NCI-H128 (cell line): Measurements from ENCODE around the gene ATP6V1G2.
A peak's percentile ranks its signal among the peaks of the same experiment; 100 is the strongest.
"Not testable (repeated sequence)": the region's sequence is repeated elsewhere in the genome, so short reads cannot be mapped to it uniquely, and the experiment has no call there.

Source experiments
- DNase-seq: peaks from one replicate; lab custom pipeline; 2025; ENCODE audit not compliant: unreplicated experiment; lab: John Stamatoyannopoulos, UW

Gene ATP6V1G2

GRCh38 chr6:31546339-31546957, at the start of gene ATP6V1G2:
TSS of gene ATP6V1G2 (minus strand) at chr6:31546608. CDS start at chr6:31546559, 49 bp downstream.
- peak; percentile 89 for DNase-seq

DNA sequence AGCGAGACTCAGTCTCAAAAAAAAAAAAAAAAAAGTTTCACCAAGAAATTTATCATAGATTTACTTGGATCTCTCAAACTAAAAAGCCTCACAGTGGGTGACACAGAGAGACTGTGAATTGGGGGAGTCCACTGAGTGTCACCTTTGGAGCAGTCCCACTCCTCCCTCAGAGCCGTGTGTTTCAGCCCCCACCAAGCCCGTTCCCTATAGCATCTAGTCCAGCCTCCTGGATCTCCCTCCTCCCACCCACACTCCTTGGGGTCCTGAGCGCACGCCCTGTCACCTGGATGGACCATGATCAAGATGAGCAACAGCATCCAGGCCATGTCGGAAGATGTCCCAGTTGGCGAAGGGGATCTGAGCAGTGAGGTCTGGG, 46.0 kb upstream of the ATP6V1G2 start:
- DNase-seq, result no peak

DNA sequence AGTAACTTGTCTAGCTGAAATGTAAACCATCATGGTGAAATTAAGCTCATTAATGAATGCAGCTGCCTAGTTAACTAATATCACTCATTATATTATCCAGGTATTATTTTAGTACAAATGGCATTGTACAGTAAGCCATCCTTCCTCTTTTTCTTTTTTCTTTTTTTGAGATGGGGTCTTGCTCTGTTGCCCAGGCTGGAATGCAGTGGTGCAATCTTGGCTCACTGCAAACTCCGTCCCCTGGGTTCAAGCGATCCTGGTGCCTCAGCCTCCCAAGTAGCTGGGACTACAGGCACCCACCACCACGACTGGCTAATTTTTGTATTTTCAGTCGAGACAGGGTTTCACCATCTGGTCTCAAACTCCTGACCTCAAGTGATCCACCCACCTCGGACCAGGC, 44.3 kb upstream of the ATP6V1G2 start:
- DNase-seq, result not testable (repeated sequence)

GRCh38 chr6:31588871-31589650, 42.7 kb upstream of the ATP6V1G2 start:
- DNase-seq, result no peak

DNA sequence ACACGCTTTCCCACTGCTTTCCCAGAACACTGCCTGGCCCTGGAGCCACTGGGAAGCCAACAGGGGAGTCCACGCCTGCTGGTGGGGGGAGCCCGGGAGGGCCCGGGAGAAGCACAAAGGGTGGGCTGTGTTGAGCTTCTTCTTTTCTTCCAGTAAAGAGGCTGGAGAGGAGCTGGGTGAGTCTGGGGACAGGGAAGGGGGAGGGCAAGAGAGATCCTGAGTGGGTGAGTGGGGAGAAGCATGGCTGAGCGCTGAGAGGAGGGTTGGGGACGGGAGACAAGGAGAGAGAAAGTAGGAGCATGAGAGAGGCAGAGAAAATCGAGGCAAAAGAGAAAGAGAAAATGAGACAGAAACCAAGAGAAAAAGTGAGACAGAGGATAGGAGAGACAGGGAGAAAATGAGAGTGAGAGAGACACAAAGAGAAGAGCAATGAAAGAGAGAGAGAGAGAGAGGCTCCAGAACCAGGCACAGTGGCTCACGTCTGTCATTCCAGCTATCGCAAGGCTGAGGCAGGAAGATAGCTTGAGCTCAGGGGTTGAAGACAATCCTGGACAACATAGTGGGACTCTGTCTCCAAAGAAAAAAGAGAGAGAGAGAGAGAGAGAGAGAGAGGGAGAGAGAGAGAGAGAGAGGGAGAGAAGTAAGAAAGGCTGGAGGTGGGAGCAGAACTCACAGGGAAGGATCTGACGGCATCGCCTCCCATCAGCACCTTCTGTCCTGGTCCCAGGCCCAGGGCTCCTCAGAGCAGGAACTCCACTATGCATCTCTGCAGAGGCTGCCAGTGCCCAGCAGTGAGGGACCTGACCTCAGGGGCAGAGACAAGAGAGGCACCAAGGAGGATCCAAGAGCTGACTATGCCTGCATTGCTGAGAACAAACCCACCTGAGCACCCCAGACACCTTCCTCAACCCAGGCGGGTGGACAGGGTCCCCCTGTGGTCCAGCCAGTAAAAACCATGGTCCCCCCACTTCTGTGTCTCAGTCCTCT, 41.7 kb upstream of the ATP6V1G2 start:
- no peak for DNase-seq

GRCh38 chr6:31586599-31587281, 40.3 kb upstream of the ATP6V1G2 start:
- DNase-seq, result no peak

GRCh38 chr6:31586008-31586407, 39.6 kb upstream of the ATP6V1G2 start, which contains the start of gene LST1:
TSS of gene LST1 (plus strand) at chr6:31586277. CDS start at chr6:31587300, 1,023 bp downstream.
- no peak for DNase-seq

- DNase-seq, result no peak
Measured at GRCh38 chr6:31585491-31585890, 39.1 kb upstream of the ATP6V1G2 start.

DNA sequence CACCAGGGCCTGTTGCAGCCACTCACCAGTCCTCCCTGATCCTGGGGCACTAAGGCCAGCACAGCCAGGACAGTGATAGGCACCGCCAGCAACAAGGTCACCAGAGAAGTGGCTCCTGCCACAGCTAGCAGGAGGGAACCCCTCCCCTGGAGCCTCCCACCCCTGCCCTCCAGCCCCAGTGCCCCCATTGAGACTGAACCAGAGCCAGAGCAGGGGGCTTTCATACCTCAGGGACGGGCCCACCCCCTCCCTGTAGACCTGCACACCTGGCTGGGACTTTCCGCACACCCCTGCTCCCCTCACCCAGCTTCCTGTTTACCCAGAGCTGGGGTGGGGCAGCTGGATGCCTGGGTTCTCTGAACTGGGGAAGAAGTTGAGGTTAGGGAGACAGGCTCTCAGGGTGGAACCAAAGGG, 35.8 kb upstream of the ATP6V1G2 start, which contains the start of gene LTB:
Gene LTB, minus strand, starts transcription at position 195 of the 414 bp plus-strand sequence. Its CDS starts 7 bp downstream, at position 188.
- no peak for DNase-seq

DNA sequence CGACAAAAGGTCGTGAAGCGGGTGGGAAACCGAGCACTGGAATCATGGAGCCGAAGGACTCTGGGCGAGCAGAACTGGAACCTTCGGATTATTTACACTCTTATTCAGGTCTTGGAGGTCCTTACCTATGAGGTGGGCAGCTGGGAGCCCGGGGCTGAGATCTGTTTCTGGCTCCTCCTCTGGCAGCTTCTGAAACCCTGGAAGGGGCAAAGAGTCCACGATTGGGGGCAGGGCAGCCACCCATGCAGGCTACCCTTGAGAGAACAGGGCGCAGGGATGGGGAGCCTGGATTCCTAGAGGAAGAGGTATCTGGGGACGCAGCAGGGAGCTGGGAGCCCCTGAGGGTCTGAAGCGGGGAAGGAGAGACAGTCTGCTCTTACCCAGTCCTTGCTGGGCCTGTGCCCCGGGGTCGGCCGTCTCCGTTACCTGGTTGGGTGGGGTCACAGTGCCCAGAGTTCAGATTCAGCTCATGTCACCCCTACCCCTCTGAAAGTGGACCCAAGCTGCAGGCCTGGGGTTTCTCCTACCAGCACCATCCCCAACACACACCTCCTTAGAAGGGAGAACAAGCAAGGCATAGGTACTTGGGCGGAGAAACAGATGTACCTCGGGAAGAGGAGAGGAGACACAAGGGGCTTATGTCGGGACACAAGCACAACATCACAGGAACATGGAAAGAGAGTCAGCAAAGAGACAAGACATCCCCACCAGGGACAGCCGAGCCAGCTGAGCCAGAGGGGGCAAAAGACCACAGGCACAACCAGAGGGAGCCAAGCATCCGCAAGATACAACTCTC, 35.2 kb upstream of the ATP6V1G2 start:
- DNase-seq, result no peak

DNA sequence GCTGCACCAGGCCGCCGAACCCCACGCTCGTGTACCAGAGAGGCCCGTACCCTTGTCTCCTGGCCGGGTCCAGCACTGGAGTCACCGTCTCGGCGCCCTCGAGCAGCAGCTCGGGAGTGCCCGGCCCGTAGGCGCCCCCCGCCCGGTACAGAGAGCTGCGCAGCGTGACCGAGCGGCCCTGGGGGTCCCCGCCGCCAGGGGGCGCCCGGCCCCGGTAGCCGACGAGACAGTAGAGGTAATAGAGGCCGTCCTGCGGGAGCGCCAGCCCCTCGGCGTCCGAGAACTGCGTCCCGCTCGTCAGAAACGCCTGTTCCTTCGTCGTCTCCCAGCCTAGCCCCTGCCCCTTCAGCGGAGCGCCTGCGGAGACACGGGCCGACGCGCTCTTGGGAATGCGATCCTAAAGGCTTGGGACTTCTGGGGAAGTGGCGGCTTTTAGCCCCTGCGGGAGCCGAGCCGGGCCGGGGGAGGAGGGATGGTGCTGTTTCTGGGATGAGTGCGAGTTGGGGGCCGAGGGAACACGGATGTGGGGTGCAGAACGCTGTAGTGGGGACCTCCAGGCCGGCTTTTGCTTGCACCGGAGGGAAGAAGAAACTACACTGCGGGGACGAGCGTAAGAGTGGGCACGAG, 34.5 kb upstream of the ATP6V1G2 start:
- peak; percentile 68 for DNase-seq

DNA sequence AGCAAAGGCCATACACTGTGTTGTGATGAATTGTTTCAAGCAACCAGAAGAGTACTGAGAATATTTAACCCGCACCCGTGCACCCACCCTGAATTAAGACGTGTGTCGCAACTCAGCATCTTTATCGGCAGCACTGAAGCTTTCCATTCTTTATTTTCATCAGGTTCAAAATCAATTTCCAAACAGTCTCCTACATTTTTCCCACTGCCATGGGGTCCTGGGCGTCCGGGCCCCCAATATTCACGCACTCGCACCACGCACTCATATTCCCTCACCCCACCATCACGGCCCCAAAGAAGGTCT, 34.0 kb upstream of the ATP6V1G2 start:
- no peak for DNase-seq

DNA sequence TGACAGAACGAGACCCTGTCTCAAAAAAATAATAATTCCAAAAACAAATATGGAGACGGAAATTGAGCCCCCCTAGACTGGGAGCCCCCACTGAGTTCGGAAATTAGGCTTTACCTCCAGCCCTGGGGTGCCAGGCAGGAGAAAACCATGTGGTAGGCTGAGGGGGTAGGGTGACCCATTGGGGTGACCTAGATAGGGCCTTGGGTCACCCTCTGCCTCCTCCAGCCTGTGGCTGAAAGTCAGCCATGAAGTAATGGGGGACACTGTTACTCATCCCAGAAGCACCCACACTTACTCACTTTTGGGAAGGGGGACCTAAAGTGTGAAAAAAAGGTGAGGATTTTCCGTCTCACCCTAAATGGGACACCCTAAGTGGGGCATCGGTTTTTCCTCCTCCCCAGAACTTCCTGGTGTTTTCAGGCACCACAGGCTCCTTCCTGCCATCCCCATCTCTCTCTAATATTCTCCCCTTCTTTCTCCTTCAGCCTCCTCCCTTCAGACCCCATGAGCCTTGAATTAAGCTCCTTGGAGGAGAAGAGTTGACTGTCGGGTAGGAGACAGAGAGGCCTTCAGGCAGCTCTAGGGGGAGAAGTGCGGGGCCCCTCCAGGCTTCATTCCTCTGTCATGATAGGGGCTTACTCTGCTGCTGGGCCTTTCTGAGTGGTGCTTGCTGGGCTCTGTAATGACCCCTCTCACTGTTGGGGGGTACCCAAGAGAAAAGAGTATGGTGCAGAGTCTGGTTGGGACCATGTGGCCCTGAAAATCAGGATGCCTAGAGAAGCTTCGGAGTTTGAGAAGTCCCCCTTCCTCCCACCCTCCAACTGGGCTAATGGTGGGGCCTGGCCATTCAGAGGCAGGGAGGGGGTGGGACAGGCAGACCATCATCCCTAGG, 33.4 kb upstream of the ATP6V1G2 start:
- no peak for DNase-seq

- no peak for DNase-seq
Measured at GRCh38 chr6:31579119-31579505, 32.7 kb upstream of the ATP6V1G2 start.

GRCh38 chr6:31578184-31579118, 32.0 kb upstream of the ATP6V1G2 start:
- no peak for DNase-seq

GRCh38 chr6:31577579-31577966, 31.2 kb upstream of the ATP6V1G2 start:
- DNase-seq, result no peak

GRCh38 chr6:31576897-31577578, 30.6 kb upstream of the ATP6V1G2 start:
- no peak for DNase-seq
